Measurements from ENCODE around the gene CWF19L2.
A peak's percentile ranks its signal among the peaks of the same experiment; 100 is the strongest.
"Not testable (repeated sequence)": the region's sequence is repeated elsewhere in the genome, so short reads cannot be mapped to it uniquely, and the experiment has no call there.

Gene CWF19L2

DNA sequence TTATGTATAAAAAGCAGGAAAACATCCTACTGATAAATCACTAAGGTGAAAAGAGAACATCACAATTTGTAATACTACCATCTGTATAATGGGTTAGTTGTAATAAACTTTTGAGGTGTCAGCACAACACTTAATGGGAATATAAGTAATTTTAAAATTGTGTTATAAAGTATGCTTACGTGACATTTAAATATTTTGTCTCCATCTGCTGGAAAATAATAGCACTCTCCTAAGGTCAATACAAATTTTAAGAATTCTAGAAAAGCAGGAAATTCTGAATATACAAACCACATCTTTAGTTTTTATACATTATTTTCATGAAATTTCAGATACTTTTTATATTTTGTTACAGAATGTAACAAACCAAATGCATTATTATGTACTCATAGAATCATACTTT is 19.5 kb downstream of the CWF19L2 start:
- DNase-seq = no peak

DNA sequence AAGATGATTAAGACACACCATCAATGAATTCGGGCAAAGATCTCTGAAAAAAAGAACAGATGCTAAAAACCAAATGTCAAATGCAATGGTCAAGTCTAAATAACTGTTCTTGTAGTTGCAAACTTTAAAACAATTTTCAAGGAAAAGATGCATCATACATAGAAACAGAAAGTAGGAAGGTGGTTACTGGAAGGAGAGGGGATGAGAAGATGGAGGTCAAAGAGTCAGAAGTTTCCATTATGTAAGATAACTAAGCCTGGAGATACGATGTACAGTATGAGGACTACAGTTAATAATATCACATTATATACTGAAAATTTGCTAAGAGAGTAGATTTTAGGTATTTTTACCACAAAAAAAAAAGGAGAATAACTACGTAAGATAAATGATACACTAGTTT is 27.1 kb downstream of the CWF19L2 start:
- no peak for DNase-seq

DNA sequence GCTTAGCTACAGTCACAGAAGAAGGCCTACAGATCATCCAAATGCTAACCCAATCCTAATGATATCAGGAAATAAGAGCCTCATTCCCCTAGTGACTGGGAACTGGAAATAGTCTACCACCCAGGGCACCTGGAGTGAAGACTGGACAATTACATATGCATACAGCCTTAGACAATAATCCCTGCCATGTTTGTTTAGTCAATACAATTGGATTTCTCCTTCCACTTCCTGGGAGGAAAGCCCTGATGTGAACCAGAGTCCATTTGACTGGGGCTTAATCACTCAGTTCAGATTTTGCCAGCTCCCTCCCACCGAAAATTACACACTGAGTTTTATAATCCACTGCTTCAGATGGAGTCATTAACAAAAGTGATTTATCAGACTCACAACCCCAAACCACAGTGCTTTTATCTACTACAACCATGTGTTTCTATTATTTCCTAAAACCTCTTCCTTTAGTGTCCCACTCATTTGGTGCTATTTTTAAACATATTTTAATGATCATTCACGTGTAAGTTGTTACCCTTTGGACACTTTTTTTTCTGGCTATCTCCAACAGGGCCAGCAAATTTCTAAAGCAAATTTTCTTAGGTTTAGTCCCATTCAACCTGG is 29.9 kb downstream of the CWF19L2 start:
- no peak for DNase-seq

DNA sequence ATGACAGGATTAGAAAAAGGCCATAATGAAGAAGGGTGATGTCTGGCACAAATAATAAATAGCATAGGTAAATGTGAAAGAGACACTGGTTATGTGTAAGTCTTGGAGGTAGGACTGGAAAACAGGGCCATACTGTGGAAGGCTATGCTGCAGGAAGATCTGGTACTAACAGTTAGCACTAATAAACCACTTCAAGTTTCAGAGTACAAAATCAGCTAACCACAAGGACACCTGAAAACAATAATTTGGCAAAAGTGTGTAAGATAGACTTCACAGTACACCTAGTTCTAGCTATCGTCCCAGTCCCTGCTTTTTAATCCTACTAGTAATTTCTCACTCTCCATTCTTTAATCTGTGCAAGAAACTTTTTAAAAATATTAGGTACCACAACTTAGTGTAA is 44.3 kb downstream of the CWF19L2 start:
- DNase-seq = no peak

DNA sequence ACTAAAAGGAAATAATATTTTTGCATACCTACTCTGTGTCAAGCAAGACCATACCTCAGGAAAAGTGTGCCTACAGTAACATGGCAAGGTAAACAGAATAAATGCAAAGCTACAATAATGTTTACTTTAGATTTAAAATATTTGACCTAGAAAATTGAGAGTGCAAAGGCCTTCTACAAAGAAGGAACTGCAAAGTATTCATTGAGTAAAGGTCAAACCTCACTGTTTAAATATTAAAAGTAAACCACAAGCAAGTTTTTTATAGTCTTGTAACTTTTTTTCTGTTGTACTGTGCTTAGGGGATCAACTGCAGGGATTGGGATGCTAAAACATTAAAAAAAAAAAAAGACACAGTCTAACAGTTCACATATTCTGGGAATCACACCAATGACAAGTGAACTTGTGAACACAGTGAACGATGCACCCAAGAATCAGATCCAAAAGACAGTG is 48.8 kb downstream of the CWF19L2 start:
- no peak for DNase-seq

DNA sequence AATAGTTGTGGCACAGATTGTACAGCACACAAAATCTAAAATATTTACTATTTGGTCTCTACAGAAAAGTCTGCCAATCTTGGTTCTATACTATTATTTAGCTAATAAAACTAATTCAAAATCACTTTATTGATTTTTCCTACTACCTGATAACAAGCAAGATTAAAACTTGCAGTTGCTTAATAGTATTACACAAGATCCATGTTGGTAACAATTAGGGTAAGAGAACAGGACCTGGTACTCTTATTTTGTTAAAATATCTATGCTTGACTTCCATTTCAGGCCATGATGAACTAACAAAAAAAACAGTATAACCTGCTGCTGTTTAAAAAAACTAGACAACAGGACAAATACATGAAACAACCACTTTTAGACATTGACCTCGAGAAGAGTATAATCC is 52.4 kb downstream of the CWF19L2 start:
- no peak for DNase-seq

DNA sequence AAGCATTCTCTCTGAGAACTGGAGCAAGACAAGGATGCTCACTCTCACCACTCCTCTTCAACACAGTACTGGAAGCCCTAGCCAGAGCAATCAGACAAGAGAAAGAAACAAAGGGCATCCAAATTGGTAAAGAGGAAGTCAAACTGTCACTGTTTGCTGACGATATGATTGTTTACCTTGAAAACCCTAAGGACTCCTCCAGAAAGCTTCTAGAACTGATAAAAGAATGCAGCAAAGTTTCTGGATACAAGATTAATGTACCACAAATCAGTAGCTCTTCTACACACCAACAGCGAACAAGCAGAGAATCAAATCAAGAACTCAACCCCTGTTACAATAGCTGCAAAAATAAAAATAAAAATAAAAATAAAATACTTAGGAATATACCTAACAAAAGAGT is 56.5 kb downstream of the CWF19L2 start:
- not testable (repeated sequence) for DNase-seq

DNA sequence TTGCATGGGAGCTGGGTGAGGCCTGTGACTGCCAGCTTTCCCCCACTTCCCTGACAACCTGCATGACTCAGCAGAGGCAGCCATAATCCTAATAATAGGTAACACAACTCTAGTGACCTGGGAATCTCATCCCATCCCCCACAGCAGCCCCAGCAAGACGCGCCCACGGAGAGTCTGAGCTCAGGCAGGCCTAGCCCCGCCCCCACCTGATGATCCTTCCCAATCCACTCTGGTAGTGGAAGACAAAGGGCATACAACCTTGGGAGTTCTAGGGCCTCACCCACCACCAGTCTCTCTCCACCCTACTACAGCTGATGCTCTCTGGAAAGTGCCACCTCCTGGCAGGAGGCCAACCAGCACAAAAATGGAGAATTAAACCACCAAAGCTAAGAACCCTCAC is 60.3 kb downstream of the CWF19L2 start:
- DNase-seq = no peak

DNA sequence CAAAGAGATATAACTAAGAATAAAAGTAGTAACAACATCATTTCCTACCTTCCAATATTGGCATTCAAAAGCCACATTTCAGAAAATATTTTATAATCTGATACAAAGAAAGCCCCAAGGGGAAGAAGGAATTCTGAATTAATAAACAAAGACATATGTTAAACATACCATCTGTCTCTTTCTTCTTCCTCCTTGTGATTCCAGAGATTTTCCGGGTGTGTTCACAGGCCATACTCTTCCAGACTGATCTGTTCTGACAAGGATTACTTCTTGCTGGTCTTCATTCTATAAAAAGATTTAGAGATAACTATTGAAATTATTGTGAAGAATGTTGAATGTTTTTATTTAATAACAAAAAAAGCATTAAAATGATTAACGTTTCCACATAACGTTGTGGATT is 65.0 kb downstream of the CWF19L2 start:
- DNase-seq = no peak

DNA sequence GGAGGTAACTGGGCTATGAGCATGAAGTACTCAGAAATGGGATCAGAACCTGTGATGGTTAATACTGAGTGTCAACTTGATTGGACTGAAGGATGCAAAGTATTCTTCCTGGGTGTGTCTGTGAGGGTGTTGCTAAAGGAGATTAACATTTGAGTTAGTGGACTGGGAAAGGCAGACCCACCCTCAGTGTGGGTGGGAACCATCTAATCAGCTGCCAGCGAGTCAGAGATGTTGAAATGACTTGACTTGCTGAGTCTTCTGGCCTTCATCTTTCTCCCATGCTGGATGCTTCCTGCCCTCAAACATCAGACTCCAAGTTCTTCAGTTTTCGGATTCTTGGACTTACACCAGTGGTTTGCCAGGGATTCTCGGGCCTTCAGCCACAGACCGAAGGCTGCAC is 66.9 kb downstream of the CWF19L2 start:
- not testable (repeated sequence) for DNase-seq

DNA sequence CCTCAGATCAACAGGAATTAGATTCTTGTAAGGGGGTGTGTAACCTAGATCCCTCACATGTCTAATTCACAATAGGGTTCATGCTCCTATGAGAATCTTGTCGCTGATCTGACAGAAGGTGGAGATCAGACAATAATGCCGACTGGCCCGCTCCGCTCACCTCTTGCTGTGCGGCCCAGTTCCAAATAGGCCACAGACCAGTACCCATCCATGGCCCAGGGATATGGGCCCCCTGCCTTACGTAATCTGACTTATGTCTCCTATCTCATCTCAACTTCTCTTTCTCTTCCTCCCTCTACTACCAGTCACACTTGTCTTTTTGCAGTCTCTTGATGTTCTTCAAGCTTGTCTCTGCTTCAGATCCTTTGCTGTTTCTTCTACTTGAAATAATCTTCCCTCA is 70.0 kb downstream of the CWF19L2 start:
- no peak for DNase-seq

DNA sequence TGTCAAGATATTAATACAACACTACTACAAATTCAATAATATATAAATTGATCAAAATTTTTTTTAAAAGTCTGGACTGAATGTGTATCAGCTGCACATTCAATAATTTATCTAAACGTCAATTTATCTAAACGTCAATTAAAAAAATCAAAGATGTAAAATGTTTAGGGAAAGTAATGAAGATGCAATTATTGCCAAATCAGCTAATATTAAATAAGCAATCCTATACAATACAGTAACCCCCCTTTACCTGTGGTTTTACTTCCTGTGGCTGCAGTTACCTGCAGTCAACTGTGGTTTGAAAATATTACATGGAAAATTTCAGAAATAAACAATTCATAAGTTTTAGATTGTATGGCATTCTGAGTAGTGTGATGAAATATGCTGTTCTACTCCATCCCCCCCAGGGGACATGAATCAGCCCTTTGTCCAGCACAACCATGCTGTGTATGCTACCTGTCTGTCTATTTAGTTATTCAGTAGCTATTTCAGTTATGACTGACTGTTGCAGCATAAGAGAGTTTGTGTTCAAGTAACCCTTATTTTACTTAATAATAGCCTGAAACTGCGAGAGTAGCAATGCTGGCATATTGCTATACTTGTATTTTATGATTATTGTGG is 72.2 kb downstream of the CWF19L2 start:
- peak; percentile 54 for DNase-seq

DNA sequence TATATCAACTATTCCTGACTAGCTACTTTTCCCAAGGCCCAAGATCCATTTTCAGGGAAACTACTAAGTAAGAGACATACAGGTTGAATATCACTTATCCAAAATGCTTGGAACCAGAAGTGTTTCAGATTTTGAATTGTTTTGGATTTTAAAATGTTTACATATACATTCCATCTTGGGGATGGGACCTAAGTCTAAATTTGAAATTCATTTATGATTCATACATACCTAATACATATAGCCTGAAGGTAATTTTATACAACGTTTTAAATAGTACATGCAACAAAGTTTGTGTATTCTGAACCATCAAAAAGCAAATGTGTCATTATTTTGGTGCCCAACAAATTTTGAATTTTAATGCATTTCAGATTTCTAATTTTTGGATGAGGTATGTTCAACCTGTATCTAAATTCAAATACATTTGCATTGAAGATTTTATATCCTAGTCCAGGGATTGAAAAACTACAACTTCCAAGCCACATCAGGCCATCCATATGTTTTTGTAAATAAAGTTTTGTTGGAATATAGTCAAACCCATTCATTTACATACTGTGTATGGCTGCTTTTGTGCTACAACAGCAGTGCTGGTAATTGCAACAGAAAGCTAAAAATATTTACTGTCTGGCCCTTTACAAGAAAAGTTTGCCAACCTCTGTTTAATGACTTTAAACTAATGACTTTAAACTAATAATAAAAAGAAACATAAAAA is 73.3 kb downstream of the CWF19L2 start:
- DNase-seq = no peak

DNA sequence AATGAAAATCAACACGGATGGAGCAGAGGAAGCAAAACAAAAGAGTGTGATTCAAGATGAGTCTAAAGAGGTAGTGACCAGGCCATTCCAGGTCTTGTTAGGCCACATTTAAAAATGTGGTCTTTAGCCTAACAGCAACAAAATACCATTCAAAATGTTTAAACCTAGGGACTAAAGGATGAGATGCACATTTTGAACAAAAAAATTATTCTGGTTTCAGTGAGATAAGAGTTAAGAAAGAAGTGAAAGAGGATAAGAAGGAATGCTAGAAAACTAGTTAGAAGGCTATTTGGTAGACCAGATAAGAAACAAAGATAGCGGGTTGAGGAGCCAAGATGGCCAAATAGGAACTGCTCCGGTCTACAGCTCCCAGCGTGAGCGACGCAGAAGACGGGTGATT is 85.2 kb downstream of the CWF19L2 start:
- DNase-seq = no peak

DNA sequence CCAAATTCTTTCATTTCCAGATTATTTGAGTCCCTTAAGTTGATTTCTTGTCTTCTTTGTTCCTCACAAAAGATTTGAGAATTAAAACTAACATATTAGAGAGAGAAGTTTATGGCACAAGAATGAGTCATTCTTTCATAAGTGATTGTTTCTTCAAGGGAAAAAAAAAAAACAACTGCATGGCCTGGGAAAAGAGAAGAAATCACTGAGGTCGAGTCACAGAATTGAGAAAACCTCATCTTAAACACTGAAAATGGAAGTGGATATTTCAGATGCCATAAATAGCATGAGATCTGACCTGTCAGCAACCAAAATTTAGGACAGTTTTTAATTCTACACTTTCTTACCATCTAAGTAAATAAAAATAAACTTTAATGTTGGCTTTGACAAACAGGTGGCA is 87.2 kb downstream of the CWF19L2 start:
- peak; percentile 63 for DNase-seq

DNA sequence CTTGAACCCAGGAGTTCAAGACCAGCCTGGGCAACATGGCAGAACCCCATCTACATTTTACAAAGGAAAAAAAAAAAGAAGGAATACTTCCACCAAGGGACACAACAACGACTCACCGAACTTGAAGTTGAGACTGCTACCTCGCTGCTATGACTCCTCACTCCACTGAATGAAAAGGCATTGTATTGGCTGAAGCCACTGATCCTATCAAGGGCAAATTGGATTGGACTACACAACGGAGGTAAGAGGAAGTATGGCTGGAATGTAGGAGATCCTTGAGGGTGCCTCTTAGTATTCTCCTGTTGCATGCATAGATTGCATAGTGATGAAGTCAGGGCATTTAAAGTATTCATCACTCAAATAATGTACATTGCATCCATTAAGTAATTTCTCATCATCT is 97.9 kb downstream of the CWF19L2 start:
- peak; percentile 23 for DNase-seq

DNA sequence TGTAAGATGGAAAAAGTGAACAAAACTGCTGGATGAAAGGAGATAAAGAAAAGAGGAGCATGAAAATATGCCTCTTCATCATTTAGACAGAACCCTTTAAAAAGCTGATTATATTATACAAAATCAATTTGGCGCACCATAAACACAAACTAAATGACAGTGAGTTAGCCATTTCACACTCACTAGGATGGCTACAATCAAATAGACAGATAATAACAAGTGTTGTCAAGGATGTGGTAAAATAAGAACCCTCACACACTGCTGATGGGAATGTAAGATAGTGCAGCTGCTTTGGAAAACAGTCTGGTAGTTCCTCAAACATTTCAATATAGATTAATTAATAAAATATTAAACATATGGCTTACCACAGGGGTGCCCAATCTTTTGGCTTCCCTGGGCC is 99.7 kb downstream of the CWF19L2 start:
- no peak for DNase-seq

DNA sequence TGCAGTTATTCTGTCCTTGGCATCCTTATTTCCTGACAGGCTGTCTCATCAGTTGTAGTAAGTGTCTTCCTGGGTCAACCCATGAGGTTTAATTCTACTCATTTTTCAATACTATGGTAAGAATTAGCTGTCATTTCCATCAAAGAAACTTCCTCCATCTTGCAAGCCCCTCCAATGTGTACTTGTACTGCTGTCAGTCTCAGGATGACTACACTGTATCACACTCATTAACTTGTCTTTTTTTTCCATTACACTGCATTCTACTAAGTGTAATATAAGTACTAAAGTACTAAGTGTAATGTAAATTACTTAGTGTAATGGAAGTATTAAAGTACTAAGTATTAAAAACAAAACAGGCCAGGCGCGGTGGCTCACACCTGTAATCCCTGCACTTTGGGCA is 102.8 kb downstream of the CWF19L2 start:
- no peak for DNase-seq

DNA sequence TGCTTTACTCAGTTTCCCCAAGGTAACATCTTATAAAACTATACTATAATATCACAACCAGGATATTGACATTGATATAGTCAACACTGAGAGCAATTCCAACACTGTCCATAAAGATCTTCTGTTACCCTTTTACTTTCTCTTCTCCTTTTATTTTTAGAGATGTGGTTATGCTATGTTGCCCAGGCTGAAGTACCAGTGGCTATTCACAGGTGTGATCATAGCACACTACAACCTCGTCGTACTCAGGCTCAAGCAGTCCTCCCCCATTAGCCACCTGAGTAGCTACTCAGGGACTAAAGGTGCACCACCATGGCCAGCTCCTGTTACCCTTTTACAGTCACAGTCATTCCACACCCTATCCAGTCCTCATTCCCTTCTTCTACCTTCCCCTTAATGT is 119.7 kb downstream of the CWF19L2 start:
- DNase-seq = no peak

DNA sequence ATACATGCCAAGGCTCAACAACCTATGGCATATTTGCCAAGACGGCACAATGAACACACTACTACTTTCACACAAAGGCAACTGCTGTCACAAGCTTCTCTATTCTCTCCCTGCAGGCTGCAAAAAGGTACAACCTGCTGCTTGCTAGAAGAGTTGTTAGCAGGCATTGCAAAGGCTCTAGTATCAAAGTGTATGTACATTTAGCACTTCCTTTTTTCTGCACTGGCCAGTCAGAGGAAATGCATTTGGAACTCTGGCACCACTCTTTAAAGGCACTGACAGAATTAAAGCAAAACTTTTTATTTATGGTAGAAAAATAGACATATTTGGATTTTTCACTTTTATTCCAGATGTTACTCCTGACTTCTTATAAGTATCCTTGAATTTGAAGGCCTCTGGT is 125.9 kb downstream of the CWF19L2 start:
- no peak for DNase-seq

DNA sequence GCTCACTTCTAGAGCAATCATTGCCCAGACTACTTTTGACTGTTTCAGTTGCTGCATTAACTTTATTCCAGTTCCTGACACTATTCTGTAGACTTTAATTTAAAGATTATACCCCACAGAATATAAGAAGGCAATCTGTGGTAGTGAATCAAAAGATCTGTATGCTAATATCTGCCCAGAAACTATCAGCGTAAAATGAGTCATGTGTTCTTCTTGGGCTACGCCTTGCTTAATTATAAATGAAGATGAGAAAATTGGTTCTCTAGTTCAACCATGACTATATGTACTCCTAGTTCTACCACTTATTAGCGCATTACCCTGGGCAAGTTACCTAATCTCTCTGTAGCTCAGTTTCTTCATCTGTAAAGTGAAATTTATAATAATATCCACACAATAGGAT is 128.5 kb downstream of the CWF19L2 start:
- no peak for DNase-seq

DNA sequence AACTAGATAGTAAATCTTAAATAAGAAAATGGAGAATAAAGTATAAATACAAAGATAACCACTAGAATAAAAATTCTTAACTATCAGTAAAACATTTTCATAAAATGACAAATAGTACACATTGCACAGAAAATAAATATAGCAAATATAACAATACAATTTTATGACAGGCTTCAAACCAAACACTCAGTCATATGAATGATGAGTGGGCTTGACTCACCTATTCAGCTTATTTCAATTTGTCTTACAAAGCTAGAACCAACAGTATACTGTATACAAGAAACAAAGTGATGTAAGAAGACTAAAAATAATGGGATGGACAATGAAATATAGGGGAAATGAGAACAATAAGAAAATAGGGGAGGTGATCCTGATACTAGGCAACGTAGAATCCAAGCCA is 141.2 kb downstream of the CWF19L2 start:
- DNase-seq = no peak

DNA sequence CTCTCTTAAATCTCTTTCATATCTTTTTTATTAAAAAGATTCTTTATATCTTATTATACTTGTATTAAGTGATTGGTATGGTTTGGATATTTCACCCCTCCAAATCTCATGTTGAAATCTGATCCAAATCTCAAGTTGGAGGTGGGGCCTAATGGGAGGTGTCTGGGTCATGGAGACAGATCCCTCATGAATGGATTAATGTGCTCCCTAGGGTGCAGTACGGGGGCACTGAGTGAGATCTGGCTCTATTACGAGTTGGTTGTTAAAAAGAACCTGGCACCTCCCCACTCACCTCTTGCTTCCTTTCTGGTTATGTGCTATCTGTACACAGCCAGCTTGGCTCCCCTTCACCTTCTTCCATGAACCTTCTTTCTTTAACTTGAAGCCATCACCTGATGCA is 149.6 kb downstream of the CWF19L2 start:
- no peak for DNase-seq

DNA sequence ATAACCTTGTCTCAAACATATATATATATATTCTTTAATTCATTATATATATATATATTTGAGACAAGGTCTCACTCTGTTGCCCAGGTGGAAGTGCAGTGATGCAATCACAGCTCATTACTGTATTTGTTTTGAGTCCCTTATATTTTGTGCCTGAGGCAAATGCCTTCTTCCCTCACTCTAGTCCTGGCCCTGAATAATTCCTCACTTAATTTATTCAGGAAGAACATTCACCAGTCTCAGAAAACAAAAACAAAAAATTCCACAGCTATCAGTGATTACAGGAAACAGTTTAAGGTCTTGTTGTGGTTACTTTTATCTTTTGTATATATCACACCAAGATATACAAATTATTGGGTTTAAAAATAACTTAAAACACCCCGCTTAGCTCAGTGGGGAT is 155.7 kb downstream of the CWF19L2 start:
- no peak for DNase-seq
